COLO829 (cell line): Measurements from ENCODE around the gene SARS2.

Source experiments
- DNase-seq: peaks from one replicate; pipeline ENCODE4 v3.0.0; 2012; ENCODE audit warnings: low spot score

SARS2 gene

GRCh38 chr19:38917921-38918491 is 12.6 kb downstream of the SARS2 start:
- DNase-seq, result no peak

GRCh38 chr19:38917516-38917915 is 13.0 kb downstream of the SARS2 start:
- DNase-seq, result no peak

- DNase-seq, result no peak
Measured at GRCh38 chr19:38915329-38916321, 14.9 kb downstream of the SARS2 start.

DNA sequence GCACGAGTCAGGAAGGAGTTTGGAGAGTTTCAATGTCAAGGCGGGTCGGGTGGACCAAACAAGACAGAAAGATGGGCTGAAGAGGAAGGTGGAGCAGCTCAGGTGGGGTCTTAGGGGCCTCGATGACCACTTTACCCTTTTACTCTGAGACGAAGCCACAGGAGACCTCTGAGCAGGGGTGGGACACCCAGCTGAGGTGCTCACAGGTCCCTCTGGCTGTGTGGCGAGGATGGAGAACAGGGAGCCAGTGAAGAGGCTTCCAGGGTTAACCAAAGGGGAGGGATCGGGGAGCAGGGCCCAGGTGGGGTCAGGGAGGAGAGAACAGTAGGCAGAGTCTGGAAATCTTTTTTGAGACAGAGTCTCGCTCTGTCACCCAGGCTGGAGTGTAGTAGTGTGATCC is 16.6 kb downstream of the SARS2 start:
- no peak for DNase-seq

- DNase-seq, result no peak
Measured at GRCh38 chr19:38912600-38913514, 17.7 kb downstream of the SARS2 start.

DNA sequence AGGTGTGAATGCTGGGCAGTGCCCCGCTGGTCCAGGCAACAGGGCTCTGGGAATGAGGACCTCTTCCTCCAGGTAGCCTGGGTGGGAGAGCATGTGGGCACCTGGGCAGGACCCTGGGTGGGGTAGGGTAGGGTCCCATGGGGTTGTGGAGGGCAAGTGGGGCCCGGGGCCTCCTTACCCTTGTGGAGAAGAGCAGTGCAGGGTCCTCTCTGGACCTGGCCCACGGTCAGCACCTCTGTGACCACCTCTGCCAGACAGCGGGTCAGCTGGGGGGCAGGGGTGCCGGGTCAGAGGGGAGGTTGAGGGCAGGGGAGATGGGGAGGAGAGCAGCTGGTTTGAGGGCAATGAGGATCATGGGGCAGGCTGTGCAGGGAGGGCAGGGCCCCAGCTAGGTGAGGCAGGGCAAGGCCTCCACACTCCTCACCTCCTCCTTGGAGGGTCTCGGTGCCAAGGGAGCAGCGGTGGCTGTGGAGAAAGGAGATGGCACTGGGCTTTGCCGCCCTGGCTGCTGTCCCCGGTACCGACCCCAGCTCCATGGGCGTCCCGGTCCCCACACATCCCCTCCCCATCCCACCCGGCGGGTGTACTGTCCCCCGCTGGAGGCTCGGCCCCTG is 19.1 kb downstream of the SARS2 start:
- no peak for DNase-seq

- DNase-seq, result no peak
Measured at GRCh38 chr19:38910488-38910887, 20.1 kb downstream of the SARS2 start.

GRCh38 chr19:38908911-38909310 is 21.7 kb downstream of the SARS2 start:
- DNase-seq, result no peak

GRCh38 chr19:38907670-38908069 is 22.9 kb downstream of the SARS2 start:
- no peak for DNase-seq

DNA sequence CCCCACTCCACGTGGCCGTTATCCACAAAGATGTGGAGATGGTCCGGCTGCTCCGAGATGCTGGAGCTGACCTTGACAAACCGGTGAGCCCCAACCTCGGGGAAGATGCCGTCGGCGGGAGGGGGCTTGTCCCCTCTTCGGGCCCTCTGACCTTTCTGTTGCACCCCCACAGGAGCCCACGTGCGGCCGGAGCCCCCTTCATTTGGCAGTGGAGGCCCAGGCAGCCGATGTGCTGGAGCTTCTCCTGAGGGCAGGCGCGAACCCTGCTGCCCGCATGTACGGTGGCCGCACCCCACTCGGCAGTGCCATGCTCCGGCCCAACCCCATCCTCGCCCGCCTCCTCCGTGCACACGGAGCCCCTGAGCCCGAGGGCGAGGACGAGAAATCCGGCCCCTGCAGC is 23.3 kb downstream of the SARS2 start:
- DNase-seq, result no peak

DNA sequence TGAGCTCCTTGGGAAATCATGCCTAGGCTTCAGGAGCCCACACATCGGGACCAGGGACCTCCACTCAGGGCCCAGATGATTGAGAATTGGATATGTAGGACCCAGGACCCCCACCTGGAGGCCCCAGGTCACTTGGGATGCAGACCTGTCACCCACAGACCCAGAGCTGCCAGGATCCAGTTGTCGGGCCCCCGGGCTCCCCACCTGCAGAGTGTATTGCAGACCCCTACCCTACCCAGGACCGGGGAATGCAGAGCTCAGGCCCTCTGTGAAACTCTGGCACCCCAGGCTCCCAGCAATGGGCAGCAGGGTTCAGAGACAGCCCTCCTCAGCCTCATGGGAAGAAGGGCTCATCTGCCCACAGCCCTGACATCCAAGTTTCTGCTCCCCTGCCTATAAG is 24.9 kb downstream of the SARS2 start:
- no peak for DNase-seq

GRCh38 chr19:38904581-38905539 is 25.7 kb downstream of the SARS2 start:
- DNase-seq, result no peak

DNA sequence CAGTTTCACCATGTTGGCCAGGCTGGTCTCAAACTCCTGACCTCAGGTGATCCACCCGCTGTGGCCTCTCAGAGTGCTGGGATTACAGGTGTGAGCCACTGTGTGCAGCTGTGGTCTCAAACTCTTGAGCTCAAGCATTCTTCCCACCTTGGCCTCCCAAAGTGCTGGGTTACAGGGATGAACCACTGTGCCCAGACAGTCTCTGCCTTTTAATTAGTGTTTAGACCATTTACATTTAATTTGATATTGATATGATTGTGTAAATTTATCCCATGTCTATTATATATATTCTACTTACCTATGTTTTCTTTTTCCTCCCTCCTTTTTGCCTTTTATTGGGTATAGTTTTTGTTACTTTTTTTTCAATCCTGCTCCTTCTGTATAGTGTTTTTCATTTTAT is 28.9 kb downstream of the SARS2 start:
- no peak for DNase-seq

- no peak for DNase-seq
Measured at GRCh38 chr19:38900743-38901190, 29.8 kb downstream of the SARS2 start.

GRCh38 chr19:38900202-38900629 is 30.3 kb downstream of the SARS2 start:
- peak; percentile 17 for DNase-seq

GRCh38 chr19:38899447-38900201 is 30.9 kb downstream of the SARS2 start, which contains the start of the genes NFKBIB and SIRT2:
Gene NFKBIB (plus strand): TSS chr19:38899969. CDS start chr19:38900033, 64 bp downstream.
Gene SIRT2 (minus strand): TSS chr19:38899618. CDS start chr19:38899521, 97 bp downstream.
- DNase-seq, result peak; percentile 99

DNA sequence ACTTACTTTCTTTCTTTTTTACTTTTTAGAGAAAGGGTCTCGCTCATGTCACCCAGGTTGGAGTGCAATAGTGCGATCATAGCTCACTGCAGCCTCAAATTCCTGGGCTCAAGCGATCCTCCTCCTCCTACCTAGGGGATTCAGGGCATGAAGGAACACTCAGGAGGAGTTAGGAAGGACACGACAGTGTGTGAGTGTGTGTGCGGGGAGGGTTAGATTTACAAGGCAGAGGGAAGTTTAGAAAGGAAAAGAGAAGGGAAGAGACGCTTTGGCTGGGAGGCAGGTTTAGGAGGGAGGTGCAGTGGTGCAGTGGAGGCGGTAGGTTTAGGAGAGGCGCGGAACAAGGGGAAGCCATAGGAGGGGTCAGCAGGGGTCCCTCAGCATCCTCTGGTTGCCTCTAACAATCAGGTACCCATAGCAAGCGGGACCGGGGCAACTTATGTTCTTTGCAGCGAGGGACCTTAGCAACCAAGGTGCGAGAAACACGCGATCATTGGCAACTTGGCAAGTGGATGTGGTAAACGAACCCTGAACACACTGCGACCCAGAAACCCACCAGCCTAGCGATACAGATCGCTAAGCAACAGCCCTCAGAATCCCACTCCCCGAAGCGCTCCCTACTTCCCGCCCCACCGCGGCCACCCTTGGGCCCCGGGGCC is 31.6 kb downstream of the SARS2 start:
- DNase-seq, result no peak

DNA sequence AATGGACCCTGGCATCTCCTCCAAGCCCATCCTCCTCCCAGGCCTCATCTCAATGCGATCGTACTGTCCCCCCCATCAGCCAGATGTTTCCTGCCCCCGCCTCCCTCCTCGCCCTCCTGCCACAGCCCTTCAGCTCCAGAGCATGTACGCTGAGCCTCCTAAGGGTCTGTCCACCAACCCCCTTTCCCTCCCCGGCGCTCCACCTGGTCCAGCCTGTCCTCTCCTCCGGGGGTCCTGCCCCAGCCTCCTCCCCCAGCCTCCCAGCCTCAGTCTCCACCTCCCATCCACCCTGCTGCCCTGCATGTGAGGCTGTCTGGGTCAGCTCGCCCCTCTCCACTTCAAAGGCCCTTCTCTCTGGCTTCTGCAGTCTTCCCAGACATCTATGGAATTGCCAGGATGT is 35.6 kb downstream of the SARS2 start:
- no peak for DNase-seq

GRCh38 chr19:38893341-38893771 is 37.2 kb downstream of the SARS2 start:
- no peak for DNase-seq
